Measurements from ENCODE around the gene DHTKD1.

The DHTKD1 gene

GRCh38 chr10:12158111-12158510, 89.4 kb downstream of the DHTKD1 start:
- Histone ChIP-seq H3K27ac (ENCODE audit: low read depth, low read length, poor library complexity, severe bottlenecking) (no peak overlapping the region), H2AFZ (ENCODE audit: low read length) (no peak overlapping the region), H3K4me2 (ENCODE audit: low read length) (no peak overlapping the region), H3K4me1 (ENCODE audit: insufficient read depth, low read length, severe bottlenecking) (no peaks in the 10 kb centered on the region), H3K79me2 (ENCODE audit: insufficient read depth, low read length) (no peaks in the 10 kb centered on the region), H3K9me2 (ENCODE audit: low read depth, low read length) (no peaks in the 10 kb centered on the region), H3K27me3 (ENCODE audit: insufficient read depth, low read length) (no peaks in the 10 kb centered on the region), H3K9me3 (ENCODE audit: low read length) (no peaks in the 10 kb centered on the region), H3K36me3 (ENCODE audit: insufficient read depth, low read length) (peaks cover 50% of the 10 kb centered on the region), H3F3A (ENCODE audit: insufficient read depth, low read length) (no peaks in the 10 kb centered on the region), H3K4me3 (ENCODE audit: low read depth, low read length, poor library complexity, severe bottlenecking) (no peak overlapping the region), H3K9ac (ENCODE audit: low read length) (no peak overlapping the region), H4K20me1 (ENCODE audit: insufficient read depth, low read length) (no peaks in the 10 kb centered on the region)
- no peak for TF ChIP-seq CTCF (IDR thresholded peaks at IDR 0.05; ENCODE audit: low read length)
- no peak for TF ChIP-seq EZH2 (IDR thresholded peaks at IDR 0.05; ENCODE audit: borderline replicate concordance, low read length)

GRCh38 chr10:12160664-12161063, 91.9 kb downstream of the DHTKD1 start:
- Histone ChIP-seq H3K36me3 (ENCODE audit: insufficient read depth, low read length) (peaks cover 65% of the 10 kb centered on the region), H3K4me1 (ENCODE audit: insufficient read depth, low read length, severe bottlenecking) (no peaks in the 10 kb centered on the region), H3K27ac (ENCODE audit: low read depth, low read length, poor library complexity, severe bottlenecking) (no peak overlapping the region), H3K9me2 (ENCODE audit: low read depth, low read length) (no peaks in the 10 kb centered on the region), H3F3A (ENCODE audit: insufficient read depth, low read length) (no peaks in the 10 kb centered on the region), H3K4me3 (ENCODE audit: low read depth, low read length, poor library complexity, severe bottlenecking) (no peak overlapping the region), H3K27me3 (ENCODE audit: insufficient read depth, low read length) (no peaks in the 10 kb centered on the region), H3K9me3 (ENCODE audit: low read length) (no peaks in the 10 kb centered on the region), H3K4me2 (ENCODE audit: low read length) (no peak overlapping the region), H3K79me2 (ENCODE audit: insufficient read depth, low read length) (no peaks in the 10 kb centered on the region), H3K9ac (ENCODE audit: low read length) (no peak overlapping the region), H4K20me1 (ENCODE audit: insufficient read depth, low read length) (no peaks in the 10 kb centered on the region), H2AFZ (ENCODE audit: low read length) (no peak overlapping the region)
- TF ChIP-seq CTCF (IDR thresholded peaks at IDR 0.05; ENCODE audit: low read length) (no peak), EZH2 (IDR thresholded peaks at IDR 0.05; ENCODE audit: borderline replicate concordance, low read length) (no peak)

- Histone ChIP-seq H3K79me2 (ENCODE audit: insufficient read depth, low read length) (no peaks in the 10 kb centered on the region), H3K4me2 (ENCODE audit: low read length) (no peak overlapping the region), H3K9me3 (ENCODE audit: low read length) (no peaks in the 10 kb centered on the region), H2AFZ (ENCODE audit: low read length) (no peak overlapping the region), H3K27me3 (ENCODE audit: insufficient read depth, low read length) (no peaks in the 10 kb centered on the region), H3K9ac (ENCODE audit: low read length) (no peak overlapping the region), H3K9me2 (ENCODE audit: low read depth, low read length) (no peaks in the 10 kb centered on the region), H3K4me3 (ENCODE audit: low read depth, low read length, poor library complexity, severe bottlenecking) (no peak overlapping the region), H4K20me1 (ENCODE audit: insufficient read depth, low read length) (no peaks in the 10 kb centered on the region), H3F3A (ENCODE audit: insufficient read depth, low read length) (no peaks in the 10 kb centered on the region), H3K36me3 (ENCODE audit: insufficient read depth, low read length) (peaks cover 81% of the 10 kb centered on the region), H3K4me1 (ENCODE audit: insufficient read depth, low read length, severe bottlenecking) (no peaks in the 10 kb centered on the region), H3K27ac (ENCODE audit: low read depth, low read length, poor library complexity, severe bottlenecking) (no peak overlapping the region)
- TF ChIP-seq CTCF (IDR thresholded peaks at IDR 0.05; ENCODE audit: low read length): no peak
- no peak for TF ChIP-seq EZH2 (IDR thresholded peaks at IDR 0.05; ENCODE audit: borderline replicate concordance, low read length)
These were observed 94.2 kb downstream of the DHTKD1 start for GRCh38 chr10:12162927-12163326.

Data from OCI-LY1 (cell line).